ENCODE results near the gene FAM219B.

DNA sequence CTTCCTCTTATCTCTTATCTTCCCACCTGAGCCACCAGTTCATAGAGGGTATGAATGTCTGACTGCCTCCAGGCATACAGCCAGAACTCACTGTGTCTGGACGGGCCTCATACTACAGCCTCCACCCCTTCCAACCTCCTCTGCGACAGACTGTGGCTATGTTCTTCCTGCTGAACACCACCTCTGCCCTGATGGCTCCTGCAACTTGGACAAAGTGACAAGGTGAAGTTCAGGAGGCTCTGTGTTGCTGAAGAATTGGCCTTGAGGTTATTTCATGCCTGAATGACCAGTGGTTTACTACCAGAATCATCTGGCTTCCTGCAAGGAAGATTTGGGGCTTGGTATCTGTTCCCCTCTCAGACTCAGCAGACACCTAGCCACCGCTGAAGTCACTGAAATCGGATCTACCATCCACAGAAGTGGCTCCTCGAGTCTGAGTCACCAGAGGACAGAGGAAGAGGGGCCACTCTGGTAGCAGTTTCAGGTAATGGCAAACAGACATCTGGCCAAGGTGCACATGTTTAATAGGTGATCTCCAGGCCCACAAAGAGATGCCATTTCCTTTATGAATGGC, 49.5 kb downstream of the FAM219B start:
- no peak for TF ChIP-seq MAX (IDR thresholded peaks at IDR 0.05)
- TF ChIP-seq CEBPB (IDR thresholded peaks at IDR 0.05), result no peak
